Measurements from ENCODE around the gene PCSK1N. TPM values are rescaled to one million over a fixed set of nuclear protein-coding genes. Genes with fewer than 3 reads are reported as not detected.

PCSK1N gene
- total and polyA plus RNA-seq, 2 of the 13 experiments (the other 11 are each of a cell fraction or from before 2014, with no cell fraction given), result 4.5 to 14.0 TPM

DNA sequence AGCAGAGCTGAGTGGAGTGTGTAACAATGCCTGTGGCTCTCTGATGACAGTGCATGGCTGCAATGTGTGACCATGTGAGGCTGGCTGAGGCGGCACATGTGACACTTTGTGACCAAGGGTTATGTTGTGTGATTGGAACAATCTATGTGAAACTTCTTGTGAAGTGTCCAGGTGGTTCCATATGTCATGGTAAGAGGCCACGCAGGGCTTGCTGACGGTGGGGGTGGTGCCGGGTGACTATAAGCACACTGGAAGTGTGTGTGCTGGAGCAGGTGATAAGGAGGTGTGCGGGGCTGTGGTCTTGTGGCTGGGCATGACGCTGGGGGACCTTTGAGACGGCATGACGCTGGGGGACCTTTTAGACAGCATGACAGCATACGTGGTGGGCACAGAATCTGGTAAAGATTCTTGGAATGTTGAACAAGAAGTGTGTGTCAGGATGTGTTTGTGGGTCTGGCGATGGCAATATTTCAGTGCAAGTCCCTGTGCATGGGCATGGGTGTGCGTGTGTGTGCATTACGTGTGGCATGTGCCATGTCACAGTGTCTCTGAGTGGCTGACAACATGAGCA, 41.0 kb downstream of the PCSK1N start:
- DNase-seq (ENCODE audit: low spot score) (no peak), FAIRE-seq (peak; percentile 57), ATAC-seq (no peak)
- H3K9ac ChIP-seq (ENCODE audit: insufficient read depth, low read depth, low read length), result no peak overlapping the region
- H3K4me3 ChIP-seq (replicated peaks in 1 of 3; ENCODE audit: insufficient read depth in 1 of 3, low read depth in 2 of 3, low read length in 3 of 3), result no peak overlapping the region
- peaks cover 38% of the 10 kb centered on the region for H3K4me1 ChIP-seq (ENCODE audit: insufficient read depth, low read length)
- H4K20me1 ChIP-seq (ENCODE audit: insufficient read depth, low read length), result no peaks in the 10 kb centered on the region
- TF ChIP-seq, protein P1, sequence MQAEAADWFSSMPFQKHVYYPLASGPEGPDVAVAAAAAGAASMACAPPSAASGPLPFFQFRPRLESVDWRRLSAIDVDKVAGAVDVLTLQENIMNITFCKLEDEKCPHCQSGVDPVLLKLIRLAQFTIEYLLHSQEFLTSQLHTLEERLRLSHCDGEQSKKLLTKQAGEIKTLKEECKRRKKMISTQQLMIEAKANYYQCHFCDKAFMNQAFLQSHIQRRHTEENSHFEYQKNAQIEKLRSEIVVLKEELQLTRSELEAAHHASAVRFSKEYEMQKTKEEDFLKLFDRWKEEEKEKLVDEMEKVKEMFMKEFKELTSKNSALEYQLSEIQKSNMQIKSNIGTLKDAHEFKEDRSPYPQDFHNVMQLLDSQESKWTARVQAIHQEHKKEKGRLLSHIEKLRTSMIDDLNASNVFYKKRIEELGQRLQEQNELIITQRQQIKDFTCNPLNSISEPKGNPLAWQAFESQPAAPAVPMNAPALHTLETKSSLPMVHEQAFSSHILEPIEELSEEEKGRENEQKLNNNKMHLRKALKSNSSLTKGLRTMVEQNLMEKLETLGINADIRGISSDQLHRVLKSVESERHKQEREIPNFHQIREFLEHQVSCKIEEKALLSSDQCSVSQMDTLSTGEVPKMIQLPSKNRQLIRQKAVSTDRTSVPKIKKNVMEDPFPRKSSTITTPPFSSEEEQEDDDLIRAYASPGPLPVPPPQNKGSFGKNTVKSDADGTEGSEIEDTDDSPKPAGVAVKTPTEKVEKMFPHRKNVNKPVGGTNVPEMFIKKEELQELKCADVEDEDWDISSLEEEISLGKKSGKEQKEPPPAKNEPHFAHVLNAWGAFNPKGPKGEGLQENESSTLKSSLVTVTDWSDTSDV (CRISPR knock-in tag; IDR thresholded peaks at IDR 0.05), result no peak
- ChIA-PET POLR2A (interaction anchor here (0.9 kb wide), 1 partner anchor 397 kb away, joined by 3 read pairs; no protein-coding TSS in a partner anchor), CTCF (ENCODE audit: low intra/inter-chr PET ratio, low total read pairs) (no interaction called here)
- WGBS (ENCODE audit: low lambda C conversion rate), result 77% methylated on average over 8 of the region's 12 CpGs
- in situ Hi-C loops (cut with HindIII; ENCODE audit: extremely low pct_ligation_motif_present, low pct_unique_long_range_greater_than_20kb), result no loop called here
- no peaks in the 10 kb centered on the region for H3K27me3 ChIP-seq (ENCODE audit: control insufficient read depth in 1 of 2, insufficient read depth in 2 of 2, low read length in 2 of 2)
- H3K79me2 ChIP-seq (ENCODE audit: insufficient read depth, low read length), result no peaks in the 10 kb centered on the region
- H3K9me3 ChIP-seq (ENCODE audit: low read length), result no peaks in the 10 kb centered on the region
- intact Hi-C loops (cut with micrococcal nuclease; ENCODE audit: unreplicated experiment), result no loop called here
- no peak overlapping the region for H3K27ac ChIP-seq (ENCODE audit: extremely low read length, insufficient read depth, low read length)
- H2AFZ ChIP-seq (ENCODE audit: low read length), result no peak overlapping the region
- H3K4me2 ChIP-seq (ENCODE audit: low read depth, low read length), result peak overlapping the region; percentile 23; the same call in 1 of the 2 replicates
- BruUV-seq (replicated peaks), result no TSS peak
- no peaks in the 10 kb centered on the region for H3K36me3 ChIP-seq (replicated peaks in 1 of 2; ENCODE audit: control insufficient read depth in 1 of 2, insufficient read depth in 2 of 2, low read length in 2 of 2)

DNA sequence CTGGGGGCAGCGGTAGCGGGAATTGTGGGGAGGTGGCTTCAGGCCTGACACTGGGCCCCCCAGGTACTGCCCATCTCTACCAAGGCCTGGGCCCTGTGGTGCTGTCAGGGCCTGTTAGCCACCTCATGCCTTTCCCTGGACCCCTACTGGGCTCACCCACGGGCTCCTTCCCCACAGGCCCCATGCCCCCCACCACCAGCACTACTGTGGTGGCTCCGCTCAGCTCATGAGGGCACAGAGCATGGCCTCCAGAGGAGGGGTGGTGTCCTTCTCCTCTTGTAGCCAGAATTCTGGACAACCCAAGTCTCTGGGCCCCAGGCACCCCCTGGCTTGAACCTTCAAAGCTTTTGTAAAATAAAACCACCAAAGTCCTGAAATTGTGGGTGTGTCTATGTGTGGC, 41.5 kb downstream of the PCSK1N start:
- WGBS (ENCODE audit: low lambda C conversion rate), result 100% methylated on average over 1 of the region's 4 CpGs
- Histone ChIP-seq H3K4me3 (replicated peaks in 1 of 3; ENCODE audit: insufficient read depth in 1 of 3, low read depth in 2 of 3, low read length in 3 of 3) (no peak overlapping the region), H3K9ac (ENCODE audit: insufficient read depth, low read depth, low read length) (no peak overlapping the region), H3K9me3 (ENCODE audit: low read length) (no peaks in the 10 kb centered on the region), H3K79me2 (ENCODE audit: insufficient read depth, low read length) (no peaks in the 10 kb centered on the region), H3K27me3 (ENCODE audit: control insufficient read depth in 1 of 2, insufficient read depth in 2 of 2, low read length in 2 of 2) (no peaks in the 10 kb centered on the region), H2AFZ (ENCODE audit: low read length) (no peak overlapping the region), H3K36me3 (replicated peaks in 1 of 2; ENCODE audit: control insufficient read depth in 1 of 2, insufficient read depth in 2 of 2, low read length in 2 of 2) (no peaks in the 10 kb centered on the region), H3K4me2 (ENCODE audit: low read depth, low read length) (no peak overlapping the region), H3K4me1 (ENCODE audit: insufficient read depth, low read length) (peaks cover 38% of the 10 kb centered on the region), H4K20me1 (ENCODE audit: insufficient read depth, low read length) (no peaks in the 10 kb centered on the region), H3K27ac (ENCODE audit: extremely low read length, insufficient read depth, low read length) (no peak overlapping the region)
- in situ Hi-C loops (cut with HindIII; ENCODE audit: extremely low pct_ligation_motif_present, low pct_unique_long_range_greater_than_20kb) (no loop called here), intact Hi-C loops (cut with micrococcal nuclease; ENCODE audit: unreplicated experiment) (no loop called here)
- no peak for ATAC-seq
- no TSS peak for BruUV-seq (replicated peaks)
- CTCF ChIA-PET (ENCODE audit: low intra/inter-chr PET ratio, low total read pairs), result no interaction called here
- no peak for DNase-seq (ENCODE audit: low spot score)
- no peak for FAIRE-seq
- POLR2A ChIA-PET, result no interaction called here
- TF ChIP-seq, protein P2, sequence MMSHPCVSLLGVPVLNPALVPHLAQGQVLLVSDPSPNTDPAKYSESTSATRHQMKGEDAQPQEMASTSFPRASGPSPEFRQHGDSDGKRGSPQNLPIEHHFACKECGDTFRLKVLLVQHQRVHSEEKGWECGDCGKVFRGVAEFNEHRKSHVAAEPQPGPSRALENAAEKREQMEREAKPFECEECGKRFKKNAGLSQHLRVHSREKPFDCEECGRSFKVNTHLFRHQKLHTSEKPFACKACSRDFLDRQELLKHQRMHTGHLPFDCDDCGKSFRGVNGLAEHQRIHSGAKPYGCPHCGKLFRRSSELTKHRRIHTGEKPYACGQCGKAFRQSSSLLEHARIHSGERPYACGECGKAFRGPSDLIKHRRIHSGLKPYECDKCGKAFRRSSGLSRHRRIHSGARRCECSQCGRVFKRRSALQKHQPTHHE (CRISPR knock-in tag; IDR thresholded peaks at IDR 0.05; ENCODE audit: borderline replicate concordance), result no peak
- no peak for TF ChIP-seq GTF3A (CRISPR knock-in tag; conservative IDR thresholded peaks at IDR 0.05)
- TF ChIP-seq, protein P3, sequence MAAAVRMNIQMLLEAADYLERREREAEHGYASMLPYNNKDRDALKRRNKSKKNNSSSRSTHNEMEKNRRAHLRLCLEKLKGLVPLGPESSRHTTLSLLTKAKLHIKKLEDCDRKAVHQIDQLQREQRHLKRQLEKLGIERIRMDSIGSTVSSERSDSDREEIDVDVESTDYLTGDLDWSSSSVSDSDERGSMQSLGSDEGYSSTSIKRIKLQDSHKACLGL (CRISPR knock-in tag; IDR thresholded peaks at IDR 0.05), result no peak
- TF ChIP-seq ZNF264 (CRISPR knock-in tag; IDR thresholded peaks at IDR 0.05), result no peak
- no peak for TF ChIP-seq KLF15 (CRISPR knock-in tag; IDR thresholded peaks at IDR 0.05; ENCODE audit: borderline replicate concordance)
- no peak for TF ChIP-seq NFE2L1 (CRISPR knock-in tag; IDR thresholded peaks at IDR 0.05; ENCODE audit: borderline replicate concordance)
- TF ChIP-seq, protein P4, sequence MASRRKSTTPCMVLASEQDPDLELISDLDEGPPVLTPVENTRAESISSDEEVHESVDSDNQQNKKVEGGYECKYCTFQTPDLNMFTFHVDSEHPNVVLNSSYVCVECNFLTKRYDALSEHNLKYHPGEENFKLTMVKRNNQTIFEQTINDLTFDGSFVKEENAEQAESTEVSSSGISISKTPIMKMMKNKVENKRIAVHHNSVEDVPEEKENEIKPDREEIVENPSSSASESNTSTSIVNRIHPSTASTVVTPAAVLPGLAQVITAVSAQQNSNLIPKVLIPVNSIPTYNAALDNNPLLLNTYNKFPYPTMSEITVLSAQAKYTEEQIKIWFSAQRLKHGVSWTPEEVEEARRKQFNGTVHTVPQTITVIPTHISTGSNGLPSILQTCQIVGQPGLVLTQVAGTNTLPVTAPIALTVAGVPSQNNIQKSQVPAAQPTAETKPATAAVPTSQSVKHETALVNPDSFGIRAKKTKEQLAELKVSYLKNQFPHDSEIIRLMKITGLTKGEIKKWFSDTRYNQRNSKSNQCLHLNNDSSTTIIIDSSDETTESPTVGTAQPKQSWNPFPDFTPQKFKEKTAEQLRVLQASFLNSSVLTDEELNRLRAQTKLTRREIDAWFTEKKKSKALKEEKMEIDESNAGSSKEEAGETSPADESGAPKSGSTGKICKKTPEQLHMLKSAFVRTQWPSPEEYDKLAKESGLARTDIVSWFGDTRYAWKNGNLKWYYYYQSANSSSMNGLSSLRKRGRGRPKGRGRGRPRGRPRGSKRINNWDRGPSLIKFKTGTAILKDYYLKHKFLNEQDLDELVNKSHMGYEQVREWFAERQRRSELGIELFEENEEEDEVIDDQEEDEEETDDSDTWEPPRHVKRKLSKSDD (CRISPR knock-in tag; IDR thresholded peaks at IDR 0.05; ENCODE audit: low read depth), result no peak
- TF ChIP-seq MTF2 (CRISPR knock-in tag; IDR thresholded peaks at IDR 0.05; ENCODE audit: borderline replicate concordance), result no peak
- no peak for TF ChIP-seq ZNF776 (CRISPR knock-in tag; IDR thresholded peaks at IDR 0.05)
